H1 (cell line): ENCODE measurements around the gene HES1. TPM values are rescaled to one million over a fixed set of nuclear protein-coding genes. Genes with fewer than 3 reads are reported as not detected.

Experiments
- CTCF ChIA-PET: fragments of 300-600 bp; sonication (Branson Sonifier 250); formaldehyde crosslinking; loops from one replicate; lab custom pipeline; 2021; ENCODE audit not compliant: partially characterized antibody; lab: Charles Lee
- POLR2A ChIA-PET: fragments of 300-600 bp; sonication (Branson Sonifier 250); formaldehyde crosslinking; loops from one replicate; lab custom pipeline; 2021; ENCODE audit warnings: inconsistent platforms; ENCODE audit not compliant: partially characterized antibody; lab: Charles Lee
- DNase-seq, 2 experiments: peaks; one replicate each; pipeline versions ENCODE4 v3.0.0 to v3.0.0-alpha.2; 2010 to 2022; ENCODE audit warnings: low spot score in 2 of 2, low read depth in 1 of 2, mixed read lengths in 1 of 2
- FAIRE-seq: peaks from 2 replicates; lab custom pipeline; 2011; peaks lifted over from hg19 to GRCh38; lab: Jason Lieb, UNC
- H2AFZ ChIP-seq: 2 replicates; pipeline ENCODE4 v1.8.1; 2012; ENCODE audit warnings: low read length, inconsistent platforms
- H2AK5ac ChIP-seq: 2 replicates; pipeline ENCODE4 v1.6.1; 2013; ENCODE audit warnings: low read depth, low read length
- H2BK120ac ChIP-seq: replicated peaks from 2 replicates; pipeline ENCODE3; 2013; ENCODE audit warnings: low read depth, low read length, inconsistent platforms
- H2BK12ac ChIP-seq: 2 replicates; pipeline ENCODE4 v1.6.1; 2013; ENCODE audit warnings: low read depth, low read length
- H2BK15ac ChIP-seq: 2 replicates; pipeline ENCODE4 v1.6.1; 2013; ENCODE audit warnings: low read length
- H2BK20ac ChIP-seq: 2 replicates; pipeline ENCODE4 v1.6.1; 2013; ENCODE audit warnings: low read length
- H2BK5ac ChIP-seq: 2 replicates; pipeline ENCODE4 v1.6.1; 2013; ENCODE audit warnings: low read depth, low read length
- H3K14ac ChIP-seq: 2 replicates; pipeline ENCODE4 v1.6.1; 2013; ENCODE audit warnings: inconsistent platforms; ENCODE audit not compliant: insufficient read length
- H3K18ac ChIP-seq: 2 replicates; pipeline ENCODE4 v1.6.1; 2013; ENCODE audit warnings: low read length; ENCODE audit errors: extremely low read depth
- H3K23ac ChIP-seq: 2 replicates; pipeline ENCODE4 v1.6.1; 2013; ENCODE audit warnings: inconsistent platforms; ENCODE audit not compliant: insufficient read length
- H3K23me2 ChIP-seq: 2 replicates; pipeline ENCODE4 v1.6.1; 2013; ENCODE audit warnings: low read depth, low read length
- H3K27ac ChIP-seq: 2 replicates; pipeline ENCODE4 v1.6.1; 2011; ENCODE audit warnings: low read depth, low read length, inconsistent platforms
- H3K27me3 ChIP-seq, 4 experiments: replicated peaks in 1 of 4; 1 replicate in 1 of 4; 2 replicates in 3 of 4; pipeline versions ENCODE4 v1.6.1 to v1.8.1; 2011 to 2013; ENCODE audit warnings: low read length in 3 of 4, mild to moderate bottlenecking in 3 of 4, inconsistent platforms in 2 of 4, mixed read lengths in 2 of 4, moderate library complexity in 1 of 4; ENCODE audit not compliant: control insufficient read depth in 3 of 4, insufficient read depth in 3 of 4; ENCODE audit errors: extremely low read depth in 1 of 4
- H3K36me3 ChIP-seq, 4 experiments: 2 replicates each; pipeline versions ENCODE4 v1.6.1 to v1.8.1; 2011 to 2013; ENCODE audit warnings: mild to moderate bottlenecking in 4 of 4, low read length in 3 of 4, moderate library complexity in 2 of 4, control low read depth in 1 of 4, inconsistent platforms in 1 of 4; ENCODE audit not compliant: insufficient read depth in 4 of 4, control insufficient read depth in 2 of 4
- H3K4ac ChIP-seq: replicated peaks from 2 replicates; pipeline ENCODE3; 2013; ENCODE audit warnings: low read length, low read depth, mixed read lengths, inconsistent platforms; ENCODE audit not compliant: insufficient read length
- H3K4me1 ChIP-seq, 4 experiments: replicated peaks in 1 of 4; 1 replicate in 1 of 4; 2 replicates in 3 of 4; pipeline versions ENCODE4 v1.6.1 to v1.8.1; 2011 to 2013; ENCODE audit warnings: low read length in 3 of 4, inconsistent platforms in 2 of 4, mixed read lengths in 1 of 4; ENCODE audit not compliant: insufficient read depth in 4 of 4, control insufficient read depth in 3 of 4
- H3K4me2 ChIP-seq, 2 experiments: 2 replicates each; pipeline versions ENCODE4 v1.6.1 to v1.8.1; 2011 to 2013; ENCODE audit warnings: low read depth in 2 of 2, low read length in 2 of 2, control low read depth in 1 of 2, inconsistent platforms in 1 of 2, mild to moderate bottlenecking in 1 of 2; ENCODE audit not compliant: insufficient read depth in 1 of 2
- H3K4me3 ChIP-seq, 4 experiments: fragments of 200-600, 300-600 bp in 1 of 4; sonication (generic), shearing (Covaris generic), sonication (Bioruptor Twin) in 1 of 4; 2 replicates each; pipeline versions ENCODE4 v1.5.1 to v1.8.1; 2011 to 2016; ENCODE audit warnings: low read length in 4 of 4, low read depth in 3 of 4, control low read depth in 2 of 4, inconsistent platforms in 2 of 4, mild to moderate bottlenecking in 2 of 4, mixed read lengths in 1 of 4, moderate library complexity in 1 of 4; ENCODE audit not compliant: insufficient read depth in 2 of 4; ENCODE audit errors: extremely low read depth in 1 of 4
- H3K56ac ChIP-seq: replicated peaks from 2 replicates; pipeline ENCODE3; 2013; ENCODE audit warnings: low read depth, mild to moderate bottlenecking, mixed read lengths, low read length, inconsistent platforms; ENCODE audit not compliant: insufficient read length
- H3K79me1 ChIP-seq: 2 replicates; pipeline ENCODE4 v1.6.1; 2013; ENCODE audit warnings: low read depth, low read length, control low read depth
- H3K79me2 ChIP-seq, 2 experiments: 2 replicates each; pipeline versions ENCODE4 v1.6.1 to v1.8.1; 2012 to 2013; ENCODE audit warnings: low read length in 2 of 2, mild to moderate bottlenecking in 2 of 2, inconsistent platforms in 1 of 2; ENCODE audit not compliant: insufficient read depth in 2 of 2, control insufficient read depth in 1 of 2
- H3K9ac ChIP-seq, 4 experiments: replicated peaks in 1 of 4; 1 replicate in 1 of 4; 2 replicates in 3 of 4; pipeline versions ENCODE4 v1.6.1 to v1.8.1; 2011 to 2013; ENCODE audit warnings: low read depth in 3 of 4, low read length in 3 of 4, control low read depth in 2 of 4, mild to moderate bottlenecking in 2 of 4, moderate library complexity in 2 of 4, inconsistent platforms in 1 of 4; ENCODE audit errors: extremely low read depth in 1 of 4
- H3K9me3 ChIP-seq, 2 experiments: 2 replicates each; pipeline versions ENCODE4 v1.6.1 to v1.8.1; 2012 to 2013; ENCODE audit warnings: mild to moderate bottlenecking in 2 of 2, moderate library complexity in 2 of 2, control low read depth in 1 of 2, inconsistent platforms in 1 of 2, low read depth in 1 of 2, low read length in 1 of 2, mixed read lengths in 1 of 2; ENCODE audit not compliant: insufficient read depth in 2 of 2
- H4K20me1 ChIP-seq, 2 experiments: replicated peaks in 1 of 2; 2 replicates each; pipeline versions ENCODE3 to v1.8.1; 2011 to 2013; ENCODE audit warnings: inconsistent platforms in 2 of 2, low read length in 2 of 2, mild to moderate bottlenecking in 1 of 2; ENCODE audit not compliant: insufficient read depth in 2 of 2, control insufficient read depth in 1 of 2
- H4K5ac ChIP-seq: 2 replicates; pipeline ENCODE4 v1.6.1; 2013; ENCODE audit warnings: low read length, low read depth, mixed read lengths, inconsistent platforms; ENCODE audit not compliant: insufficient read length
- H4K8ac ChIP-seq: 2 replicates; pipeline ENCODE4 v1.8.0; 2013; ENCODE audit warnings: mild to moderate bottlenecking, moderate library complexity, low read length, inconsistent platforms; ENCODE audit not compliant: insufficient read depth; ENCODE audit errors: extremely low read depth
- H4K91ac ChIP-seq: replicated peaks from 2 replicates; pipeline ENCODE3; 2013; ENCODE audit warnings: low read length, mixed read lengths, inconsistent platforms; ENCODE audit not compliant: insufficient read length
- POLR2A ChIP-seq, 2 experiments: IDR thresholded peaks; 1 replicate in 1 of 2; 2 replicates in 1 of 2; pipeline ENCODE4 v1.6.1; 2011; ENCODE audit warnings: low read depth in 2 of 2, low read length in 2 of 2, mild to moderate bottlenecking in 2 of 2; ENCODE audit errors: control extremely low read depth in 1 of 2
- WGBS, 2 experiments: shearing (Covaris generic) in 1 of 2; methylation state at CpG; one replicate each; pipeline versions ENCODE4 v1.1.6 to v1.1.7; 2013 to 2015; ENCODE audit warnings: low lambda C conversion rate in 2 of 2, mixed read lengths in 2 of 2, inconsistent platforms in 1 of 2, low coverage in 1 of 2, missing lambda C conversion rate in 1 of 2; ENCODE audit not compliant: insufficient replicate concordance in 2 of 2, insufficient coverage in 1 of 2, insufficient read length in 1 of 2; ENCODE audit errors: extremely low coverage in 1 of 2, missing lambda C conversion rate in 1 of 2; 5-methylcytosine and 5-hydroxymethylcytosine counted together
- polyA plus RNA-seq, 7 experiments: library from polyadenylated mRNA; depleted of rRNA in 3 of 7; stranded (reverse) in 5 of 7; unstranded in 2 of 7; fragments of >200 nt in 5 of 7; fragments of 200-250 nt in 2 of 7; gene quantifications; 1 replicate in 5 of 7; 2 replicates in 1 of 7; 4 replicates in 1 of 7; pipeline versions ENCODE4 v1.2.1 to v1.2.3, GENCODE V29; 2011 to 2013; ENCODE audit warnings: missing spikeins in 2 of 7, mixed read lengths in 2 of 7
- total RNA-seq: library from RNA; stranded (reverse); fragmentation: NEBNext Ultra II Directional; extraction: Animal tissue kit (Norgen Biotek cat#: 25700); gene quantifications from 2 replicates; pipeline ENCODE4 v1.2.1, GENCODE V29; 2021
- TF ChIP-seq, protein P1 (sequence below): IDR thresholded peaks from 2 replicates; pipeline ENCODE4 v1.6.1; 2011; ENCODE audit warnings: low read length, improper control_type of control experiment
- TF ChIP-seq, protein P2 (sequence below), 3 experiments: IDR thresholded peaks; 1 replicate in 2 of 3; 2 replicates in 1 of 3; pipeline versions ENCODE4 v1.5.1 to v1.6.1; 2011; ENCODE audit warnings: low read length in 3 of 3, mild to moderate bottlenecking in 3 of 3, inconsistent platforms in 2 of 3, low read depth in 1 of 3, moderate library complexity in 1 of 3; ENCODE audit not compliant: insufficient read depth in 1 of 3; ENCODE audit errors: control extremely low read depth in 1 of 3

HES1 gene
- total and polyA plus RNA-seq, 2 of the 8 experiments (the other 6 are each of a cell fraction or from before 2014, with no cell fraction given), result 7.9 to 12.9 TPM

- Histone ChIP-seq H3K4ac (no peak overlapping the region), H3K14ac (no peak overlapping the region), H3K4me2 (no peak overlapping the region), H2AFZ (no peak overlapping the region), H3K9me3 (no peaks in the 10 kb centered on the region), H3K36me3 (no peaks in the 10 kb centered on the region), H2BK12ac (peak overlapping the region; percentile 53; the same call in 1 of the 2 replicates), H4K8ac (no peak overlapping the region), H3K79me2 (no peaks in the 10 kb centered on the region), H3K23me2 (no peaks in the 10 kb centered on the region), H2BK20ac (no peak overlapping the region), H3K23ac (no peak overlapping the region), H3K27me3 (no peaks in the 10 kb centered on the region; a peak in 1 of 7 replicates), H2BK5ac (no peak overlapping the region), H3K79me1 (no peaks in the 10 kb centered on the region), H3K4me3 (no peak overlapping the region), H3K18ac (no peak overlapping the region), H4K20me1 (no peaks in the 10 kb centered on the region), H2BK120ac (no peak overlapping the region), H3K4me1 (peaks cover 5 to 17% (median 10%) of the 10 kb centered on the region in 4 experiments), H4K91ac (peak overlapping the region; percentile 44), H3K56ac (no peak overlapping the region), H2AK5ac (peak overlapping the region; percentile 56; the same call in 1 of the 2 replicates), H3K9ac (no peak overlapping the region), H2BK15ac (peak overlapping the region; percentile 82; the same call in 1 of the 2 replicates), H3K27ac (no peak overlapping the region), H4K5ac (no peak overlapping the region)
- DNase-seq (no peak), FAIRE-seq (no peak)
- ChIA-PET POLR2A (interaction anchor here (0.8 kb wide), 1 partner anchor 43 kb away, joined by 3 read pairs; no protein-coding TSS in a partner anchor), CTCF (interaction anchor here (0.6 to 2.3 kb wide), 5 partner anchors 8 to 238 kb away, joined by 3 to 7 read pairs (median 3); no protein-coding TSS in a partner anchor)
- 90% methylated on average over 8 of the region's 8 CpGs; no CpG with 5 or more reads in 1 of the 2 experiments for WGBS, 2 experiments
- TF ChIP-seq POLR2A (IDR thresholded peaks at IDR 0.05; ENCODE audit: control extremely low read depth in 1 of 2, low read depth in 2 of 2, low read length in 2 of 2), result no peak
- TF ChIP-seq, protein P1, sequence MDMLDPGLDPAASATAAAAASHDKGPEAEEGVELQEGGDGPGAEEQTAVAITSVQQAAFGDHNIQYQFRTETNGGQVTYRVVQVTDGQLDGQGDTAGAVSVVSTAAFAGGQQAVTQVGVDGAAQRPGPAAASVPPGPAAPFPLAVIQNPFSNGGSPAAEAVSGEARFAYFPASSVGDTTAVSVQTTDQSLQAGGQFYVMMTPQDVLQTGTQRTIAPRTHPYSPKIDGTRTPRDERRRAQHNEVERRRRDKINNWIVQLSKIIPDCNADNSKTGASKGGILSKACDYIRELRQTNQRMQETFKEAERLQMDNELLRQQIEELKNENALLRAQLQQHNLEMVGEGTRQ, result no peak
- TF ChIP-seq, protein P2, sequence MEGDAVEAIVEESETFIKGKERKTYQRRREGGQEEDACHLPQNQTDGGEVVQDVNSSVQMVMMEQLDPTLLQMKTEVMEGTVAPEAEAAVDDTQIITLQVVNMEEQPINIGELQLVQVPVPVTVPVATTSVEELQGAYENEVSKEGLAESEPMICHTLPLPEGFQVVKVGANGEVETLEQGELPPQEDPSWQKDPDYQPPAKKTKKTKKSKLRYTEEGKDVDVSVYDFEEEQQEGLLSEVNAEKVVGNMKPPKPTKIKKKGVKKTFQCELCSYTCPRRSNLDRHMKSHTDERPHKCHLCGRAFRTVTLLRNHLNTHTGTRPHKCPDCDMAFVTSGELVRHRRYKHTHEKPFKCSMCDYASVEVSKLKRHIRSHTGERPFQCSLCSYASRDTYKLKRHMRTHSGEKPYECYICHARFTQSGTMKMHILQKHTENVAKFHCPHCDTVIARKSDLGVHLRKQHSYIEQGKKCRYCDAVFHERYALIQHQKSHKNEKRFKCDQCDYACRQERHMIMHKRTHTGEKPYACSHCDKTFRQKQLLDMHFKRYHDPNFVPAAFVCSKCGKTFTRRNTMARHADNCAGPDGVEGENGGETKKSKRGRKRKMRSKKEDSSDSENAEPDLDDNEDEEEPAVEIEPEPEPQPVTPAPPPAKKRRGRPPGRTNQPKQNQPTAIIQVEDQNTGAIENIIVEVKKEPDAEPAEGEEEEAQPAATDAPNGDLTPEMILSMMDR (IDR thresholded peaks at IDR 0.05; ENCODE audit: control extremely low read depth in 1 of 3, insufficient read depth in 1 of 3, low read depth in 1 of 3, low read length in 3 of 3), result no peak
Measured at GRCh38 chr3:194090716-194091115, 45.2 kb upstream of the HES1 start.
